CD4-positive, alpha-beta T cell treated with Interleukin-17A for 4 hours (primary cell): ENCODE results near the gene COASY.
A peak's percentile ranks its signal among the peaks of the same experiment; 100 is the strongest.

Experiments
- DNase-seq: peaks from one replicate; pipeline ENCODE4 v3.0.0-alpha.2; 2020; ENCODE audit warnings: mixed read lengths

The COASY gene

DNA sequence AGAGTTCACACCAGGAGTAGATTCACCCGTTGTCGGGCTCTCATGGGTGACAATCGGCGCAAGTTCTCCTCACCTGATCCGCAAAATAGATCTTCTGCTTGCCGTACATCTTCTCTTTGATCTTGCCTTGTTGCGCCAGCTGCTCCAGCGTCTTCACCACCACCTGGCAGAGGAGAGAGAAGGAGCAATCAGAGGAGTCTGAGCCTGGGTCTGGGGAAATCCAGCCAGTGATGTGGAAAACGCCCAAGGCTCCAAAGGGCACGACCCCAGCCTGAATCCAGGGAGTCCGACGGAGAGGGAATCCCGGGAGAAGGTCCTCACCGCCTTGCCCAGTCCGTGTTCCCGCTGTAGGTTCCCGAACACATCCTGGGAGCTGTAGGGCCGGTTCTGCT is 15.2 kb downstream of the COASY start:
- no peak for DNase-seq

DNA sequence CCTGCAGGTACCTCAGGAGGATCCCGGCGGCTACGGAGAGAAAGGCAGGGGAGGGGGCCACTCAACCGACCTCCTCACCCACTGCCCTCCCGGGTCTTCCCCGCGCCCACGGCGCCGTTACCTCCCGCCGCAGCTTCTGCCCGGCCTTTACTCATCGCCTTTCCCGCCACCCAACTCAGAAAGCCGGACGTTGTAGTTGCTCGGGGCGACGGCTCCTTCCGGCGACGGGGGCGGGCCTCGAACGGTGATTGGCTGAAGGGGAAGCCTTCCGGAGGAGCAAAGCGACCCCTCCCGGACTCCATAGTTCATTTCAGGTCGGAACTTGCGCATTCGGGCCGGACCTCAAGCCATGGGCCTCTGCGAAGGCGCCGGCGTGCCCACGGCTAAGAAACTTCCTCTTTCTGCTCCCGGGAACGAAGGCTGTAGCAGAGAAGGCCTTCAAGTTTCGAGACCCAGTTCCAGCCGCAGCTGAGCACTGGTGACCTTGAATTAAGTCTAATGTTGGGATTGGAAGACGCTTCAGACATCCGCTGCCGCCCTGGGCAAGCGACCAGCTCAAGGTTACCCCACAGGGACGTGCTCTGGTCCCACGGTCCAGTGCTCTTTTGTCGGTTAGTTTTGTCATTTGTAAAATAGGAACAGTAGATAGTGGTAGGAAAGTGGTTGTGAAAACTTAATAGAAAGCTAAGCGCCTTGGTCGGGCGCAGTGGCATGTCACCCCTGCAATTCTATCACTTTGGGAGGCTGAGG is 15.8 kb downstream of the COASY start, which contains the start of gene PSMC3IP:
TSS of gene PSMC3IP (minus strand) at position 198 of the 750 bp plus-strand sequence. CDS start at position 155, 43 bp downstream.
- DNase-seq: peak; percentile 93

DNA sequence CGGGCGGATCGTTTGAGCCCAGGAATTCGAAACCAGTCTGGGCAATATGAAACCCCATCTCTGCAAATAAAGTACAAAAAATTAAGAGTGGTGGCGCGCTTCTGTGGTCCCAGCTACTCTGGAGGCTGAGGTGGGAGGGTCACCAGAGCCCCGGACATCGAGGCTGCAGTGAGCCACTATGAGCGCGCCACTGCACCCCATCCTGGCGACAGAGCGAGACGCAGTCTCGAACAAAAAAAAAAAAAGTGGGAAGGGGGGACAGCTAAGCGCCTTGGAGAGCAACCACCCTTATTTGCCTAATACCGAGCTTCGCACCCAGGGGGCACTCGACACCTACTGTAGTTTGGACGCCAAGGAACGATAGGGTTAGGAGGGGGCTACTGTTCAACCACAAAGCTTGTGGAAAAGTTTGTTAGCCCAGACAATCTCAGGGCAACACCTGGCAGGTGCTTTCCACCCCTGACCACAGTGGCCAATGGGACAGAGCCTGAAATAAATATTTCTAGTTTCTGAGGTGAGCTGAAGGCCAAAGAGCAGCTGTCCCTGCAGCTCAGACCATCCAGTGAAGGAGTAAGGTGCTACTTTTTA is 16.4 kb downstream of the COASY start:
- DNase-seq: peak; percentile 73

DNA sequence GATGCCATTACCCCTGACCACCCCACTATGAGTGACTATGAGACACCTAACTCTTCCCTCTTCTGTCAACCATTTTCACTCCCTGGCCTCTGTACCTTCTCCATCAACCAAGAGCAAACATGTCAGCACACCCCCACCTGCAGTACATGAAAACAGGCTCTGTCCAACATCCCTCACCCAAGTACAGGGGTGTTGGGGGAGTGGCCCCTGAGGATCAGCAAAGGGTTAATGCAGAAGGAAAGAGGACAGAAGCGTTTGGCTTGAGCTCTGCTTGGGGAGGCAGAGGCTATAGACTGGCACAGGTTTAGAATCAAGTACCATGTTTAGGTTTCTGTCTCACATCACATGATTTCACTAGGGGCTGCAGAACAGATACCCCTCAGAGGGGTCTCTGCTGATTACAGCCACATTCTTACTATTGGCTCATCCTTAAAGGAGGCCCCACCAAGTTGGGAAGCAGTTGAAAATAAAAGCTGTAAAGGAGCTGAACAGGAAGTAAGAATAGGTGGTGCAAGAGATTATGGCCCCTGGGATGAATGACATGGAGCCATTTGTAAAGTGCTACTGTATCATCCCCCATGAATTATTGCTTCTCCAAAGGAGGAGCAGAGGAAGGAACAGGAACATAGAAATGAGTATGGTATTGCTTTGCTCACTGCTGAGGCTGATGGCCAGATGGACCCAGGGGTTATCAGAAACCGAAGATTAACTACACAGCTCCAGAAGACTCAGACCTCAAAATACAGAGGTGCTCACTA is 18.0 kb downstream of the COASY start:
- no peak for DNase-seq

GRCh38 chr17:42581744-42582270 is 19.9 kb downstream of the COASY start:
- no peak for DNase-seq

- no peak for DNase-seq
Measured at GRCh38 chr17:42584880-42585279, 22.9 kb downstream of the COASY start.

DNA sequence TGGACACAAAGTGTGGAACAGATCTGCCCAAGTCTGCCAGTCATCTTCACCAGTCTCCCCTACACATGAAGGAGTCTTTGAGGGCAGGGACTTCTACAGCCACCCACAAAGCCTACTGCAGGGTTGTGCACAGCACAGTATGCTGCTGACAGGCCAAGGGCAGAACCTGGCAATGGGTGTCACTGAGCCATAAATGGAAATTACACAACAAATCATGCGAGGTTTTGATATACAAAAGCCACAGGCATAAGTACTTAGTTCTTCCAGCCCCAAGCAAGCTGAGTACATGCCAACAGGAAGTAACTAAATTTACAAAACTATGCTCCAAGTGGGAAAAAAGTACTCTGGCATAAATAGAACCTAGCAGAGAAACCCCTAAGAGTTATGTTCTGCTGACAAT is 23.4 kb downstream of the COASY start:
- no peak for DNase-seq

DNA sequence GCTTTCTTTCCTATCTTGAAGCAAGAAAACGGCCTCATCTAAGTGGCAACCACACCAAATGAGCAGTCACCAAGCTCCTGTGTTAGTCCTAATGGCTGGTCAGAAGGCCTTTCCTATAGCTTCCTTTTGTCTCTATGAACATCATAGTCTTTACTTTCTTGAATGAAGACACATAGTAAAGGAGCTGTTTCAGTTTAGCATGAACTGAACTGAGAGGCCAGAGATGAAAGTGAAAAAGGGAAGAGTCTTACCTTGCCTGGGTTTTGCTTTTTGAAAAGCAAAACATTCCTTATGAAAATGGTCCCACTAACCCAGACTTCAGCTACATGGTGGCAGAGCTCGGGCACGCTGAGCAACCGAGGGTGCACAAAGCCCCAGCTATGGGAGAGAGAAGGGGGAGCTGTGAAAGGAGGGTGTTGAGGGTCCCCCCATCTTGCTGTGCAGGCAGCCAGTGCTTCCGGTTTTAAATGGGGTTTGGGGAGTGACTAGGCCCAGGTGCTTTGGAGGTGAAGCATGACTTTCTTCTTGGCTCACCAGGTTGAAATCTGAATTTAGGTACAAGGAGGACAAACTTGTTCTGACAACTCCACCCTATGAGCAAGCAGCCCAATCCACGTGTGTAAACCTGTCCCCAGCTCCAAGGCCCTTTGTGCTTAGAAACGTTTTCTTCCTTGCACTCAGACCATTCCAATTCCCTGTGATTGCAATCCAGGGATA is 24.7 kb downstream of the COASY start:
- DNase-seq: no peak

DNA sequence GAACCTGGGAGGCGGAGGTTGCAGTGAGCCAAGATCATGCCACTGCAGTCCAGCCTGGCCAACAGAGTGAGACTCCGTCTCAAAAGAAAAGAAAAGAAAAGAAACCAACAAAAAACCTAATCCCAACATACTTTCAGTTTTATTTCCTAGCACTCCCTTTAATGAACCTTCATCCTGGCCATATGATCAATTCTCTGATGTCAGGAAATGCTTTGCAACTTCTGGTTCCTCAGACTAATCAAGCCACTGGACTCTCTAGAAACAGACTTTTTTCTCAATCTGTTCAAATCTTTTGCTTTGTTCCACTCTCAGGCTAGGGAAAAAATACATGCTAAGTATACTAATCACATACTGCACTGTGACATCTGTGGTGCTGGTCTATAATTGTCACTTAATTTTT is 28.9 kb downstream of the COASY start:
- DNase-seq: no peak

GRCh38 chr17:42591411-42591810 is 29.5 kb downstream of the COASY start:
- DNase-seq: no peak

- no peak for DNase-seq
Measured at GRCh38 chr17:42596386-42596785, 34.4 kb downstream of the COASY start.

- no peak for DNase-seq
Measured at GRCh38 chr17:42598905-42599304, 37.0 kb downstream of the COASY start.

DNA sequence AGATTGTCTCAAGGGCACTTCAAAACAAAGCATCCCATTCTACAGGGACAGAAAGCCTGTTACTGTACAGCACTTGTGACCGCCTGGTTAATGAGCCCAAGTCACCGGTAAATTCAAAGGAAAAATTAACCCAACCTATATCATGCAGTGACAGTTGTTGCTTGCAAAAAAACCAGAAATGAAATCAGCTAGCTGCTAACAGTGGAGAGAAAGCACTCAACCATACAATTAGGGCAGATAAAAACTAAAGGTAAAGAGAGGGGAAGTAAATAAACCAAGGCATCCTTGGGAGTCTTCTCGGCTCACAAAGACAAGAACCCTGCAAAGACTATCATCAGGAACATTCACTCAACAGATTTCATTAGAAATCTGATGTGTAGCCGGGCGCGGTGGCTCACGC is 41.4 kb downstream of the COASY start:
- no peak for DNase-seq

GRCh38 chr17:42607769-42608168 is 45.8 kb downstream of the COASY start:
- DNase-seq: no peak

- DNase-seq: peak; percentile 39
Measured at GRCh38 chr17:42608305-42609181, 46.6 kb downstream of the COASY start.

- peak; percentile 100 for DNase-seq
Measured at GRCh38 chr17:42609182-42609813, 47.4 kb downstream of the COASY start, which contains the start of the genes RETREG3 and TUBG1. Gene RETREG3, minus strand, starts transcription at chr17:42609374. Its CDS starts 50 bp downstream, at chr17:42609324. Gene TUBG1, plus strand, starts transcription at chr17:42609683. Its CDS starts 55 bp downstream, at chr17:42609738.

DNA sequence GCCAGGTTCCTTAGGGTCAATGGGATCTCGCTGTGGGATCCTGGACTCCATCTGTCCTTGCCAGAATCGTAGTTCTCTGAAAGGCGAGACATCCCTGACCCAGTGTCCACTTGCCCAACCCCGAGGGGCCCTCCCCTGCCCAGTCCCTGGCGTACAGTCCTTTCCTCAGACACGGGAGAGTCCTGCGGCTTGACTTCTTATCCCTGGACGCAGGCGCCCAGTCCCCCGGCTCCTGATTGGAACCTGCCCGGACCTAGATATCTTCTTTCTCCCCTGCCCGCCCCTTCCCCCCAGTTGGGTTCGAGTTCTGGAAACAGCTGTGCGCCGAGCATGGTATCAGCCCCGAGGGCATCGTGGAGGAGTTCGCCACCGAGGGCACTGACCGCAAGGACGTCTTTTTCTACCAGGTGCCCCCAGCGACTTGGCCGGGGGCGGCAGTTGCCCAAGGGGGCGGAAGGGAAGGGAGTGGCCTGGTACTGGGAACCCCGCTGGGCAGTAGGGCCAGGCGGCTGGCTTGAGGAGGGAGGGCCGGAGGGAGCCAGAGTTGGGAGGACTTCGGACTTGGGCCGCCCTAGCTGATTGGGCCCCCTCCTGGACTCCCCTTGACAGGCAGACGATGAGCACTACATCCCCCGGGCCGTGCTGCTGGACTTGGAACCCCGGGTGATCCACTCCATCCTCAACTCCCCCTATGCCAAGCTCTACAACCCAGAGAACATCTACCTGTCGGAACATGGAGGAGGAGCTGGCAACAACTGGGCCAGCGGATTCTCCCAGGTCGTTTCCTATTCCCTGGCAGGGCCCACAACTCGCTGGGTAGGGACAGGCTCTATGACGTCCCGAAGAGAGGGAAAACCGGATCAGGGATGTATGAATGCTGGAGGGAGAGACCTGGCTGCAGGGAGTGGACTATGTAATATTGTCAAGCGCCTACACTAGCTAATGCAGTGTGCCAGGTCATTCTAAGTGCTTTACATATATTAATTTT is 48.2 kb downstream of the COASY start:
- DNase-seq: peak; percentile 17

GRCh38 chr17:42612013-42612412 is 50.1 kb downstream of the COASY start:
- DNase-seq: no peak

DNA sequence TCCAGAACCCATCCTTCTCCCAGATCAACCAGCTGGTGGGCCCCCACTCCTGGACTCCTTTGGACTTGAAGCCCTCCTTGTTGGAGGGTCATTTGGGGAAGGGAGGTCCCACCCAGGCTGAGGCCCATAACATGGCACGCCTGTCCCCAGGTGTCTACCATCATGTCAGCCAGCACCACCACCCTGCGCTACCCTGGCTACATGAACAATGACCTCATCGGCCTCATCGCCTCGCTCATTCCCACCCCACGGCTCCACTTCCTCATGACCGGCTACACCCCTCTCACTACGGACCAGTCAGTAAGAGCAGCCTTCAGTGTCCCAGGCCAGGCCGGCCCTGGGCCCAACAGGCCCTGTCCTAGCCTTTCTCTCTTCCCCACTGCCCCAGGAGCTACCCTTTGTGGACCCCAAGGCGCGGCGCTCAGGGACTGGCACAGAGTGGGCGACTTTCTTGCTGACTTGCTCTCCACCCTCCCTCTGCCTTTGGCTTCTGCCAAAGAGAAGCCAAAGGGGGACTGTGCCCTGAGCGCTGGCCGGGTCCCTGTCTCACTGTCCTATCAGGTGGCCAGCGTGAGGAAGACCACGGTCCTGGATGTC is 51.8 kb downstream of the COASY start:
- DNase-seq: no peak
